Ecto neural progenitor cell (in vitro differentiated cells): ENCODE results near the gene MYCL.
"Not testable (repeated sequence)": the region's sequence is repeated elsewhere in the genome, so short reads cannot be mapped to it uniquely, and the experiment has no call there.

Source experiments
- DNase-seq: peaks from one replicate; pipeline ENCODE4 v3.0.0-alpha.2; 2018; ENCODE audit warnings: low spot score

The MYCL gene

DNA sequence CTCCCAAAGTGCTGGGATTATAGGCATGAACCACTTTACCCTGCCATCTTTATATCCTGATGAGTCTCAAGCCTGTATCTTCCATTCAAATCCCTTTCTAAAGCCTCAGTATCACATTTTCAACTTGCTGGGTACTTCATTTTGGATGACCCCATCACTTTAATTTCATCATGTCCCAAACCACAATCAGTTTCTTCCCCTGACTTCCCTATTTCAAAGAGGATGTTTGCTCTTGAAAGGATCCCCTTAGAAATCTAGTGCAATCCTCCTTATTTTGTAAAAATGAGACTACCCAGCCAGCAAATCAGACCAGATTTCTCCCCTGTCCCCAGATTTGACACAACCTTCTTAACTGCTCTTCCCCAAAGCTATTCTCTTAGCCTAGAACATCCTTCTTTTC lies 11.4 kb downstream of the MYCL start:
- DNase-seq = no peak

DNA sequence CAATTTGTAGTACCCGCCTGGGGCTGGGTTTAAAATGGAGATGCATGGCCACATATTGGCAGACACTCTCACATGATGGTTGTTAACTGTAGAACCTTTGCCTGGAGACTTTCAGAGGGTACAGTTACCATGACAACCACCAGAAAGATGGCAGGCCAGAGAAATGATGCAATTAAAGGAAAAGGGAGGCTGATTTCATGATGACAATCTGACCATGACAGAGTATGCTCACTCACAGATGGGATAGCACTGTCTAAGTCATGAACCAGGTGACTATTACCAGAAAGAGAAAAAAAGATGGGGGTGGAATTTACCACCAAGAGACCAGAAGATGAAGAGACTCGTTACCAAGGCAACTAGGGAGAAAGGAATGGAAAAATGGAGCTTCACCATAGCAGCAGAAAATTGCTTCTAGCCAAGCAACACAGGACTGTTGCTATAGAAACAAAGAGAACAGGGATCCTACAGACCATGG lies 14.9 kb downstream of the MYCL start:
- DNase-seq = no peak

DNA sequence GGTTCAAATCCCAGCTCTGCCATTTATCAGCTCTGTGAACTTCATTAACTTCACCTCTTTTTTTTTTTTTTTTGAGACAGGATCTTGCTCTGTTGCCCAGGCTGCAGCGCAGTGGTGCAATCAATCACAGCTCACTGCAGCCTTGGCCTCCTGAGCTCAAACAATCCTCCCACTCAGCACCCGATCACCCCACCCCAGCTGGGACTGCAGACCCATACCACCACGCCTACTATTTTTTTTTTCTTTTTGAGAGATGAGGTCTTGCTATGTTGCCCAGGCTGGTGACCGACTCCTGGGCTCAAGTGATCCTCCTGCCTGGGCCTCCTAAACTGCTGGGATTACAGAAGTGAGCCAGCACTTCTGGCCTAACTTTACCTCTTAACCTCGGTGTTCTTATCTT lies 16.2 kb downstream of the MYCL start:
- DNase-seq = no peak

DNA sequence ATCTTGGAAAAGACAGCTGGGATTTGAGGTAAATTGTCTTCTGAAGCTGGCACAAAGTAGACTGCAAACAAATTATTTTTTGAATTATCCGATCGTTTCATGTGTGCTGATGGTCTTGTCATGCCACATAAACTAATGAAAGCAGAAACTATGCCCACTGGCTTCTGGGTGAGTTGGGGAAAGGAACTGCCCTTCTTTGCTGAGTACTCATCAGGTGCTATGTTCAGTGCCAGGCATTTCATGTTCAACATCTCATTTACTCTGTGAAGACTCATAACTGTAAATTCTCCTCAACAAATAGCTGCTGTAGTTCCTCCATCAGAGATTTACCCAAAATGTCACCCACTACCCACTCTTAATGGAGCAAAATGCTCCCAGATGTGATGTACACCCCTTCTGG lies 19.6 kb downstream of the MYCL start:
- DNase-seq = no peak

DNA sequence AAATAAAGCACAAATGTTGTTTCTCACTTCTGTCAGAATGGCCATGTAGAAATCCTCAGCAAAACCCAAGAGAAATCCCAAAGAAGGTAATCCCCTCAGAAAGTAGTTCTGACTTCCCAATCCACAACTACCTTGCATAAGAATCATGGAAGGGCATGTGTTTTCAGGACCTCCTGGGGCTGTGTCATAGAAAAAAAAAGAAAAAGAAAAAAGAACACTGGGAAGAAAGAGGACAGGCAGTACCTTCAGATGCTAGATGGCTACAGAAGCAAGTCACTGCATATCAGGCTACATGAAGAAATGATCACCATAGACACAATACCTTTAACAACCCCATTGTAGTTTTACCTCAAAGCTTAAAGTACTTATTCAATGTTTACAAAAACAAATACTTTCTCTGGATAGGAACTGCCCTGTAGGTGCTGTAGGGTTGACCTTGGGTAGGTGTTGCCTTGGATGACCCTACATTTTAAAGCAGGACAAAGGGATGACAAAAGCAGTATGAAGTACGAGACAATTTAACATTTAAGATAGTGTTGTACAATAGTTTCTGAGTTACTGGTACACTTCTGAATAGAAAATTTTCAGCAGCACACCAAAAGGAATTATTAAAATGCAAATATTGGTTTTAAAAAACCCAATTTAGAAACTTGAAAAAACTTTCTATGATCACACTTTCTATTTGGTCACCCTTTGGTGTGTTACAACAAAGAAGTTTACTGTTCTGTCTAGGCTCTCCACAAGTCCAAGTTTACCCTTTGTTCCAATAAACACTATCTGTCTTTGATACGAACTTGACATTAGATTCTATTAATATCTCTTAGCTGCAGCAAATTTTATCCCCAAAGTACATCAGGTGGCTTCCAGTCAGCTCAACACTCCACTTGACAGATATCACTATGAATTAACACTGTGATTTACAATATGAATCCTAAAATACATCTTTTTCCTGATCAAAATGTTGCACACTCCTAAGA lies 23.4 kb downstream of the MYCL start:
- DNase-seq = no peak

DNA sequence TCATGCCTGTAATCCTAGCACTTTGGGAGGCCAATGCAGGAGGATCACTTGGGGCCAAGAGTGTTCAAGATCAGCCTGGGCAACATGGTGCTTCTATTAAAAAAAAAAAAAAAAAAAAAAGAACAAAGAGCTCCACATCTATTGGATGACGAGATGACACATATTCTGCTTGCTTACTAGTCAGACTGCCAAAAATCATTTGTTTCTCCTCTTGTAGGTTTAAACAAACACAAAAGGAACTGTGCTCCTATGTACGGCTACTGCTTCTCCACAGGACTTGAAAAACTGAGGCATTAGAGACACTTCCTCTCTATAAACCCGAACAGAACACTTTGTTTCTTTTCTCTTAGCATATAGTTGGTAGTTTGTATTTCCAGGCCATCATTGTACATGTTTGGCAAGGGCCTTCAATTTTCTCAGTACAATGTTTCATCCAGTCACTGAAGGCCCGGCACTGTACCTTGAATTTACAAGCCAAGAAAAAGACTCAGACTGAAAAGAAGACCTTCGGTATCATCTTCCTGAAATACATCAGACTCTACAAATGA lies 24.4 kb downstream of the MYCL start:
- no peak for DNase-seq

DNA sequence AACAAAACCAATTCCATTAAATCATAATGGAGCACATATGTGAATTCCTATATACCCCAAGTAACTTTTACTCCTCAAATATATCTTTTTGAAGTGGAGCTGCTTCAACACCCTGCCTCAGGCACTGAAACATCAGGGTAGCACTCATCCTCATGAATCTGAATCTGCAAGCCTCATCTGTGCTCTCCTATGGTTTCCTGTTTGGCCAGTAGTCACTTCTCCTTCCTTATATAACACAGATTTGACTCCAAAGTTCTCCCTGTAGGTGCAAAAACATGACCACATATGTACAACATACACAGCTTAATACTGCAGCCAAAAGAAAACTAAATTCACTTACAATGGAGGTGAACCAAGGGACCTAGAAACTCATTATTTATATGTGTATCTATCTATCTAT lies 25.6 kb downstream of the MYCL start:
- DNase-seq = no peak

DNA sequence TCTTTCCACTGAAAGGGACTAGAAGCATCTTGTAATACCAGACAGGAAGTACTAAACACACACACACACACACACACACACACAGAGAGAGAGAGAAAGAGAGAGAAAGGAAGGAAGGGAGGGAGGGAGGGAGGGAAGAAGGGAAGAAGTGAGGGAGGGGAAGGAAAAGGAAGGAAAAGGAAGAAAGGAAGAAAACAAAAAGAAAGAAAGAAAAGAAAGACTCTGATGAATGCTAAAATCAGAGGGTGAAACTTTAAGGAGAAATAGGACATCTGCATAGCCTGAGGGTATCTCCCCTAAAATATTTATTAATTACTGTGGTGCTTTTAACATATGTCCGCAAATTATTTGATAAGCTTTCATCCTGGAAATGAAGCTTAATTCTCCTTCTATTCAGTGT lies 29.0 kb downstream of the MYCL start:
- DNase-seq = no peak

DNA sequence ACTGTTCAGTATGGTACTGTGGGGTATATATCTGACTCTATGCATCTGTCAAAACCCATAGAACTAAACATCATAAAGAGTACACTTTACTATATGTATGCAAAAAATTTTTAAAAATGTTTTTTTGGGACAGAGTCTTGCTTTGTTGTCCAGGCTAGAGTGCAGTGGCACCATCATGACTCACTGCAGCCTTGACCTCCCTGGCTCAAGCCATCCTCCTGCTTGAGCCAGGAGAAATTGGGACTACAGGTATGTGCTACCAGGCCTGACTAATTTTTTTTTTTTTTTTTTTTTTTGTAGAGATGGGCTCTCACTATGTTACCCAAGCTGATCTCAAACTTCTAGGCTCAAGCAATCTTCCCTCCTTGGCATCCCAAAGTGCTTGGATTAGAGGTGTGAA lies 29.9 kb downstream of the MYCL start:
- no peak for DNase-seq

DNA sequence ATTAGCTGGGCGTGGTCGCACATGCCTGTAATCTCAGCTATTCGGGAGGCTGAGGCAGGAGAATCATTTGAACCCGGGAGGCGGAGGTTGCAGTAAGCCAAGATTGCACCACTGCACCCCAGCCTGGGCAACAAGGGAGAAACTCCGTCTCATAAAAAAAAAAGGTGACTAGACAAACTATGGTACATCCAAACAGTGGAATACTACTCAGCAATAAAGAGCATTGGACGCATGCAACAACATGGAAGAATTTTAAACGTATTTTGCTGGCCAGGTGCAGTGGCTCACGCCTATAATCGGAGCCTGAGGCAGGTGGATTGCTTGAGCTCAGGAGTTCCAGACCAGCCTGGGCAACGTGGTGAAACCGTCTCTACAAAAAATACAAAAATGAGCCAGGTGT lies 30.7 kb downstream of the MYCL start:
- DNase-seq = not testable (repeated sequence)

DNA sequence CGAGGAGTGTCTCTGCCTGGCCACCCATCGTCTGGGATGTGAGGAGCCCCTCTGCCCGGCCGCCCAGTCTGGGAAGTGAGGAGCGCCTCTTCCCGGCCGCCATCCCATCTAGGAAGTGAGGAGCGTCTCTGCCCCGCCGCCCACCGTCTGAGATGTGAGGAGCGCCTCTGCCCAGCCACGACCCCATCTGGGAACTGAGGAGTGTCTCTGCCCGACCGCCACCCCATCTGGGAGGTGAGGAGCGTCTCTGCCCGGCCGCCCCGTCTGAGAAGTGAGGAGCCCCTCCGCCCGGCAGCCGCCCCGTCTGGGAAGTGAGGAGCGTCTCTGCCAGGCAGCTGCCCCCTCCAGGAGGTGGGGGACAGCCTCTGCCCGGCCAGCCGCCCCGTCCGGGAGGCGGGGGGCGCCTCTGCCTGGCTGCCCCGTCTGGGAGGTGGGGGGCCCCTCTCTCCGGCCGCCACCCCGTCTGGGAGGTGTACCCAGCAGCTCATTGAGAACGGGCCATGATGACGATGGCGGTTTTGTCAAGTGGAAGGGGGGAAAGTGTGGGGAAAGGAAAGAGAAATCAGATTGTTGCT lies 32.1 kb downstream of the MYCL start:
- not testable (repeated sequence) for DNase-seq

DNA sequence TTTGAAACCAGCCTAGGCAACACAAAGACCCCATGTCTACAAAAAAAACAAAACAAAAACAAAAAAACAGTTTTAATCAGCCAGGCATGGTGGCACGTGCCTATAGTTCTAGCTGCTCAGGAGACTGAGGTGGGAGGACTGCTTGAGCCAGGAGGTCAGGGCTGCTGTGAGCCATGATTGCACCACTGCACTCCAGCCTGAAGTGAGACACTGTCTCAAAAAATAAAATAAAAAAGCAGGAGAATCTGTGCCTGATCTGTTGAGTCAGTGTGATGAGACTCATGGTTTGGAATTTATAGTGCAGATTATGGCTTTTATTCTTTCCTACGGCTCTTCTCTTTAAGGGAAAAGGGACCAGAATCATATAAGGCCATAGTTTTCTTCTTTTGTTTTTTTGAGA lies 35.0 kb downstream of the MYCL start:
- no peak for DNase-seq

DNA sequence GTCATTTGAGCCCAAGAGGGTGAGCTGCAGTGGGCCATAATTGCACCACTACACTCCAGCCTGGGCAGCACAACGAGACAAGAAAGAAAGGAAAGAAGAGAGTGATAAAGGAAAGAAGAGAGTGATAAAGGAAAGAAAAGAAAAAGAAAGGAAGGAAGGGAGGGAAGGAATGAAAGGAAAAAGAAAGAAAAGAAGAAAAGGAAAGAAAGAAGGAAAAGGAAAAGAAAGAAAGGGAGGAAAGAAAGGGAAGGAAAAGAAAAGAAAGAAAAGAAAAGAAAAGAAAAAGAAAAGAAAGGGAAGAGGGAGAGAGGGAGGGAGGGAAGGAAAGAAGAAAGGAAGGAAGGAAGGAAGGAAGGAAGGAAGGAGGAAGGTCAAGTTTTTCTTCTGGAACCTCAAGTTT lies 36.0 kb downstream of the MYCL start:
- DNase-seq = no peak

DNA sequence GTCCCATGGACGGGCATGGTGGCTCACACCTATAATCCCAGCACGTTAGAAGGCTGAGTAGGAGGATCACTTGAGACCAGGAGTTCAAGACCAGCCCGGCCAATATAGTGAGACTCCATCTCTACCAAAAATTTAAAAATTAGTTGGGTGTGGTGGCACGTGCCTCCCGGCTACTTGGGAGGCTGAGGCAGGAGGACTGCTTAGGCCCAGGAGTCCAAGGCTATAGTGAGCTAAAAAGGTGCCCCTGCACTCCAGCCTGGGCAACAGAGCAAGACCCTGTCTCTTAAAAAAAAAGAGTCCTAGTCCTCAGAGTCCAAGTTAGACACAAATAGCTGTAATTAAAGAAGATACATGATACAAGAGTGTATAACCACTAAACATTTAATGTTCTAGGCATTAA lies 38.5 kb downstream of the MYCL start:
- no peak for DNase-seq

DNA sequence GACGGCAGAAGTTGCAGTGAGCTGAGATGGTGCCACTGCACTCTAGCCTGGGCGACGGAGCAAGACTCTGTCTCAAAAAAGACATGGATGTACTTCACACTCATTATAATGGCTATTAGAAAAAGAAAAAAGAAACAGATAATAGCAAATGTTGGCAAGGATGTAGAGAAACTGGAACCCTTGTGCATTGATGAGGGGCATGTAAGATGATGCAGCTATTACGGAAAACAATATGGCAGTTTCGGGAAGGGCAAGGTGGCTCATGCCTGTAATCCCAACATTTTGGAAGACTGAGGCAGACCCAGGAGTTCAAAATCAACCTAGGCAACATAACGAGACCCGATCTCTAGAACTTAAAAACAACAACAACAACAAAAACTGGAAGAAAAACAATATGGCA lies 40.7 kb downstream of the MYCL start:
- DNase-seq = no peak

DNA sequence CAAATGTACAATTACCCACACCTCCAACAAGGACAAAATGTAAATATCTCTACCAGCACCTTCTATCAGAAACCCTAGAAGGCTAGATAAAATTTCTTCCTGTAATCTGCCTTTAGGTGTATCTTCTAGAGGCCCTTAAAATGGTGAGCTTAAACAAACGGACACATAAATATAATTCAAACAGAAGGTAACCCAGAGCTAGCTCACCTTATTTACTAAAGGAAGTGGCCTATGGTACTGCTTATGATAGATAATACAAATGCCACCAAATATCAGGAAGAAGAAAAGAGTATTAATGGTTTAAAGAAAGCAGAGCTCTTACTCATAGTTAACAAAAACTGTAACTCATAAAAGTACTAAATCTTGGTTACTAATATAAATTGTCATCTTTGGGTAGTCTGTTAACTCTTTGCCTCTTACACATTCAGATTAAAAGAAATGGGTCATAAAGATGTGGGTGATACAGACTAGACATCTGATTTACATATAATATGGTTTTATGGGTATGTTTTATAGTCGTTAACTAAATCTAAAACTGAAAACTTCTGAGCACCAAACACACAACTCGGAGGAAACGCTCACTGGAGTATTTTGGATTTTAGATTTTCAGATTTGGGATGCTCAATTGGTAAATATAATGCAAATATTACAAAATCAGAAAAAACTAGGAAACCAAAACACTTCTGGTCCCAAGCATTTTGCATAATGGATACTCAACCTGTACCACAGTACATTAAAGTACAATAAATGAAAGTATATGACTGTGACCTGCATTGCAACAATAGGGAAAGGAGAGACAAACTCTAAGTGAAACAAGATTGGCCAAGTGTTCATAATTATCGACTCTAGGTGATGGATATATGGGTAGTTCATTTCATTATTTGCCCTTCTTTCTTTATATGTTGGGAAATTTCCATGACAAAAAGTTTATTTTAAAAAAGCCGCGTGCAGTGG lies 41.6 kb downstream of the MYCL start:
- no peak for DNase-seq

DNA sequence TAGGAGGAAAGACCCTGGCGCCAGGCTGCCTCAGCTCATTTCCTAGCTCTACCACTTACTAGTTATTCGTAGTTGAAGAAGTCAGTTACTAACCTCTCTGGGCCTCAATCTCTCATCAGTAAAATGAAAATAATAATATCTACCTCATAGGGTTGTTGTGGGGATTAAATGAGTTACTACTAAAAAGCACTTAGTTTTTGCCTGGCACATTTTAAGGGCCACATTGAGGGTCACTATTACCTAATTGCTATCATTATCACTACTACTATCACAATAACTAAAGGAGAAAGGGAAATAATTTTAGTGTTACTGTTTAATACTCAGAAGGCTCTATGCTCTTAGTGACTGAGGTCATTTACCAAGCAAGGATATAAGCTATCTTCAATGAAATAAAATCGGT lies 43.4 kb downstream of the MYCL start:
- no peak for DNase-seq

DNA sequence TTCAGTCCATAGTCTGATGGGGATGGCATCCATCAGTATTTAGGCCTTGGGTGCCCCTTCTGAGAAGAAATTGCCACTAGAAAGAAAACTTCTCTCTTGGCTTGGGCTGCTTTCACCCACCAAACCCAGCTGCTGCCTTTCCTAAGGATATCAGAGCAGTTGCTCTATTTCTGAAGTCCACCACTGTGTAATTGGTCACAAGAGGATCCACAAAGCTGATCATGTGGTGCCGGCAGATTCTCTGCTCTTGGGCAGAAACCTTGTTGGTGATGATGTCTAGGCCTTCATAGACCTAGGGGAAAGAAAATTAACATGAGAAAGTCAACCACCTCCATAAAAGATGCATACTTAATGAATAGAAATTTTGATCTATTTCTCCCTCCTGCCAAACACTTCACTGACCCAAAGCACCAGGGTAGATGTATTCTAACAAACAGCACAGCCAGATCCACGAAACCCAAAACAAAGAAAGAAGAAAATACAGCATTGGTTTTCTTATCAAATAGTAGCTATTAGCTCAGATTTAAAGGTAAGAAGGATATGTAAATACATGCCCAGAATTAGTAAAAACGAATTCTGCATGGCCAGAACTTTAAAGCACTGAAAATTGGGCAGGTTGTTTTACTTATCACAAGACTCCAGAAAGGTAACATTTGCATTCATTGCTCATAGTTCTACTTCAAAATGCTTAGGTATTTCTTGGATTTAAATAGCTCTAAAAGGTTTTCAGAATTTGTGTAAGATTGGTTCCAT lies 44.4 kb downstream of the MYCL start:
- DNase-seq = no peak

DNA sequence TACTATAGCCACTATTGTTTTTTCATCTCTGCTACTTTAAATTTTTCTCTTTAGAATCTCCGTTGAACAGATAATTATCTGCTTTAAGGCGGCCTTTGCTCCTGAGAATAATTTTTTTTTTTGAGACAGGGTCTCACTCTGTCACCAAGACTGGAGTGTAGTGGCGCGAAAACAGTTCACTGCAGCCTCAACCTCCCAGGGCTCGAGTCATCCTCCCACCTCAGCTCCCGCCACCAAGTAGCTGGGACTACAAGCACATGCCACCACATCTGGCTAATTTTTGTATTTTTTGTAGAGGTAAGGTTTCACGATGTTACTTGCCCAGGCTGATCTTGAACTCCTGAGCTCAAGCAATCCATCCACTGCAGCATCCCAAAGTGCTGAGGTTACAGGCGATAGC lies 47.0 kb downstream of the MYCL start:
- no peak for DNase-seq

DNA sequence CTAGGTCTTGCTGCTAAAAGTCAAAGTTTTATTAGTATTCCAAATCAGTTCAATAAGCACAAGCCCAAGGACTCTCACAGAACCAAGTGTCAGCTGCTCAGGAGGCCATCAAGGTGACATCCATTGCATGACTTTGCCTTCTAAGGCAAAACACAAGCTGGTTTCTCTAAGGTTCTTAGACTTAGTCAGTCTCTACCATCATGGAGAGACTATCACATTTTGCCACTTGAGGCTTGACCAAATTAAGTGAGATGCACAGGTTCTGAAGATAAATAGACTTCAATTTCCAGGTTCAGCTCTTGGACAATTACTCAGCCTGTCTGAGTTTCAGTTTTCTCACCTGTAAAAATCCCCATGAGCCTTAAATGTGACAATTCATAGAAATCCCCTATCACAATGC lies 47.4 kb downstream of the MYCL start:
- DNase-seq = no peak

DNA sequence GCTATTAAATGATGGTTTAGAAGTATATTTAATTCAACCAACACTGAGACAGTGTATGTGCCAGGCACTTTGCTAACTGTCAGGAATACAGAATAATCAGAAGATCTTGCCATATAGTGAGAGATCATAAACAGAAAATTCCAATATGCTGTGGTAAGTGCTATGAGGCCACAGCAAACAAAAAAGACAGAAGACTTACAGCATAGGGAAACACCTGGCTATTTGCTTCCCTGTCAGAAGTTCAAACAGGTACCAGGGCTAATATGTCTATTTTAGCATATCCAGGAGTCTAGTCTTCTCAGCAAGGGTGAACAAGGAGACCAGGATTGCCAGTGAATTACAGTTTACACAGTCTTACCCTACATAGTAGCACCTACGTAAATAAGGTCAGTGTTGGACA lies 48.8 kb downstream of the MYCL start:
- no peak for DNase-seq
